Endothelial cell of umbilical vein (primary cell): ENCODE results near the gene RNF214. TPM values are rescaled to one million over a fixed set of nuclear protein-coding genes. Genes with fewer than 3 reads are reported as not detected.

Source experiments
- BruUV-seq: library from RNA; stranded (reverse); fragments of 400-500 nt; replicated peaks from 2 replicates; lab custom pipeline; 2021; lab: Mats Ljungman, UMichigan
- CTCF ChIA-PET: fragments of 300-600, 350-600 bp; sonication (Branson Sonifier 250); formaldehyde crosslinking; loops from one replicate; lab custom pipeline; 2021; ENCODE audit warnings: antibody characterized with exemption, inconsistent platforms; lab: Charles Lee
- POLR2A ChIA-PET: fragments of 300-600, 350-600 bp; sonication (Branson Sonifier 250); formaldehyde crosslinking; loops from one replicate; lab custom pipeline; 2021; ENCODE audit warnings: antibody characterized with exemption, inconsistent platforms; lab: Charles Lee
- DNase-seq: peaks from one replicate; pipeline ENCODE4 v3.0.0-alpha.2; 2011; ENCODE audit warnings: low read depth, low spot score
- FAIRE-seq: peaks from 2 replicates; lab custom pipeline; 2011; peaks lifted over from hg19 to GRCh38; lab: Jason Lieb, UNC
- H2AFZ ChIP-seq: 2 replicates; pipeline ENCODE4 v1.6.0; 2012; ENCODE audit warnings: low read depth, low read length, control low read depth, inconsistent platforms
- H3K27ac ChIP-seq: 2 replicates; pipeline ENCODE4 v1.5.1; 2011; ENCODE audit warnings: low read depth, mild to moderate bottlenecking, control low read depth, low read length, moderate library complexity; ENCODE audit not compliant: insufficient read depth
- H3K27me3 ChIP-seq, 2 experiments: 2 replicates each; pipeline versions ENCODE4 v1.6.0 to v1.6.1; 2011; ENCODE audit warnings: low read length in 2 of 2, mixed read lengths in 1 of 2; ENCODE audit not compliant: control insufficient read depth in 2 of 2, insufficient read depth in 2 of 2
- H3K36me3 ChIP-seq, 2 experiments: 2 replicates in 1 of 2; 3 replicates in 1 of 2; pipeline ENCODE4 v1.5.1; 2011; ENCODE audit warnings: low read length in 2 of 2, mild to moderate bottlenecking in 1 of 2, moderate library complexity in 1 of 2; ENCODE audit not compliant: control insufficient read depth in 2 of 2, insufficient read depth in 2 of 2; ENCODE audit errors: extremely low read depth in 1 of 2
- H3K4me1 ChIP-seq: 3 replicates; pipeline ENCODE4 v1.5.1; 2011; ENCODE audit warnings: mild to moderate bottlenecking, low read length; ENCODE audit not compliant: control insufficient read depth, insufficient read depth; ENCODE audit errors: extremely low read depth
- H3K4me2 ChIP-seq: 2 replicates; pipeline ENCODE4 v1.6.1; 2011; ENCODE audit warnings: low read length, control low read depth, mixed read lengths; ENCODE audit not compliant: insufficient read depth
- H3K4me3 ChIP-seq, 3 experiments: fragments of 200-600 bp in 1 of 3; sonication (generic), shearing (Covaris generic) in 1 of 3; replicated peaks in 1 of 3; 2 replicates each; pipeline ENCODE4 v1.5.1; 2011 to 2016; ENCODE audit warnings: control low read depth in 3 of 3, low read length in 3 of 3, mild to moderate bottlenecking in 2 of 3, inconsistent platforms in 1 of 3, low read depth in 1 of 3, moderate library complexity in 1 of 3; ENCODE audit not compliant: insufficient read depth in 1 of 3
- H3K79me2 ChIP-seq: 2 replicates; pipeline ENCODE4 v1.6.0; 2012; ENCODE audit warnings: low read length, inconsistent platforms; ENCODE audit not compliant: control insufficient read depth, insufficient read depth
- H3K9ac ChIP-seq: replicated peaks from 2 replicates; pipeline ENCODE3; 2011; ENCODE audit warnings: low read length, control low read depth; ENCODE audit not compliant: insufficient read depth; ENCODE audit errors: extremely low read depth
- H3K9me1 ChIP-seq: replicated peaks from 3 replicates; pipeline ENCODE4 v1.6.0; 2011; ENCODE audit warnings: mild to moderate bottlenecking, low read length; ENCODE audit not compliant: control insufficient read depth, insufficient read depth; ENCODE audit errors: extremely low read depth
- H3K9me3 ChIP-seq: replicated peaks from 2 replicates; pipeline ENCODE4 v1.5.1; 2012; ENCODE audit warnings: low read length, inconsistent platforms; ENCODE audit not compliant: control insufficient read depth, insufficient read depth
- H4K20me1 ChIP-seq: replicated peaks from 2 replicates; pipeline ENCODE3; 2011; ENCODE audit warnings: mild to moderate bottlenecking, low read length; ENCODE audit not compliant: control insufficient read depth, insufficient read depth; ENCODE audit errors: extremely low read depth
- EZH2 ChIP-seq: IDR thresholded peaks from 2 replicates; pipeline ENCODE4 v1.6.1; 2012; ENCODE audit warnings: borderline replicate concordance, low read depth, mild to moderate bottlenecking, moderate library complexity, low read length, inconsistent platforms; ENCODE audit not compliant: severe bottlenecking
- FOS ChIP-seq: IDR thresholded peaks from 2 replicates; pipeline ENCODE4 v1.6.1; 2011; ENCODE audit warnings: mild to moderate bottlenecking, low read length, moderate library complexity, borderline replicate concordance; ENCODE audit not compliant: insufficient read depth
- GATA2 ChIP-seq: IDR thresholded peaks from 2 replicates; pipeline ENCODE4 v1.7.0; 2011; ENCODE audit warnings: low read depth, mild to moderate bottlenecking, moderate library complexity, mixed read lengths, low read length; ENCODE audit not compliant: insufficient read length, insufficient read depth
- JUN ChIP-seq: IDR thresholded peaks from 2 replicates; pipeline ENCODE4 v1.6.1; 2011; ENCODE audit warnings: borderline replicate concordance, low read depth; ENCODE audit not compliant: insufficient read length, insufficient read depth
- MYC ChIP-seq: IDR thresholded peaks from one replicate; pipeline ENCODE4 v1.6.1; 2011; ENCODE audit warnings: mild to moderate bottlenecking, low read depth, low read length
- POLR2A ChIP-seq: IDR thresholded peaks from 2 replicates; pipeline ENCODE4 v1.6.1; 2012; ENCODE audit warnings: low read depth, mild to moderate bottlenecking, control low read depth, low read length
- POLR2AphosphoS5 ChIP-seq: IDR thresholded peaks from 2 replicates; pipeline ENCODE4 v1.6.1; 2012; ENCODE audit warnings: low read depth, mild to moderate bottlenecking, control low read depth, low read length, moderate library complexity; ENCODE audit not compliant: insufficient read depth
- dilution Hi-C: fragments of 300-500 bp; cut with MboI; formaldehyde crosslinking; loops from one replicate; pipeline ENCODE4 v1.15.0; 2019; ENCODE audit warnings: low sequenced_read_pairs; ENCODE audit not compliant: extremely low pct_ligation_motif_present
- intact Hi-C: fragments of 100-400 bp; cut with micrococcal nuclease; formaldehyde crosslinking; loops from one replicate; pipeline ENCODE4 v1.10.0; 2022
- polyA plus RNA-seq, 4 experiments: library from polyadenylated mRNA; depleted of rRNA in 3 of 4; stranded (reverse) in 3 of 4; unstranded in 1 of 4; fragments of >200 nt; gene quantifications; 2 replicates each; pipeline versions ENCODE4 v1.2.1 to v1.2.3, GENCODE V29; 2011 to 2012; ENCODE audit warnings: missing spikeins in 1 of 4
- total RNA-seq: library from RNA; stranded (reverse); gene quantifications from 2 replicates; pipeline ENCODE4 v1.2.3, GENCODE V29; 2021
- TF ChIP-seq, protein P1 (sequence below), 2 donors: IDR thresholded peaks; 1 replicate in 1 of 2; 2 replicates in 1 of 2; pipeline ENCODE4 v1.5.1; 2011; ENCODE audit warnings: low read length in 2 of 2, mild to moderate bottlenecking in 2 of 2, moderate library complexity in 2 of 2, control low read depth in 1 of 2, inconsistent platforms in 1 of 2, low read depth in 1 of 2; ENCODE audit not compliant: insufficient read depth in 1 of 2; ENCODE audit errors: extremely low read depth in 1 of 2
- TF ChIP-seq, protein P2 (sequence below): IDR thresholded peaks from 2 replicates; pipeline ENCODE4 v1.6.1; 2011; ENCODE audit not compliant: insufficient read depth, insufficient read length

Gene RNF214
- total and polyA plus RNA-seq, 2 donors (not counting 3 experiments of a cell fraction or from before 2014, with no cell fraction given), result 24.3 to 28.2 TPM

DNA sequence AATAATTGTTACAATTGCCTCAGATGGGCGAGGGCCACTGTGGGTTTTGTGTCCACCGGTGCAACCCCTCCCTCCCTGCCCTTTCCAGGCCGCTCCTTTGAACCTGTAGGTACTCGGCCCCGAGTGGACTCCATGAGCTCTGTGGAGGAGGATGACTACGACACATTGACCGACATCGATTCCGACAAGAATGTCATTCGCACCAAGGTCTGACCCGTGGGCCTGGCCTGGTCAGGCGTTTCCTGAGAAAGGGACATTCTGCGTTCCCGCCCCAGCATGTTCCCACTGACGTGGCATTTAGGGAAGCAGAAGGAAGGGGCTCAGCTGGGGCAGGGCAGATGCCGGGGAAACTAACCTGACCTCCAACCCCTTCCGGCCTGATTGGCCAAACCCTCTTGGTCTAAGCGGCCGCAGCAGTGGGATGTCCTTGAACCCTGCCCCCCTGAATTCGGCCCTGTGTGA is 43.8 kb upstream of the RNF214 start:
- peaks cover 0 to 33% of the 10 kb centered on the region in 2 experiments for H3K36me3 ChIP-seq
- H3K27me3 ChIP-seq, result no peaks in the 10 kb centered on the region
- dilution Hi-C loops (no loop called here), intact Hi-C loops (no loop called here)
- no peak overlapping the region for H3K9ac ChIP-seq
- no peak overlapping the region for H3K27ac ChIP-seq
- BruUV-seq, result no TSS peak
- H4K20me1 ChIP-seq, result no peaks in the 10 kb centered on the region
- H3K9me3 ChIP-seq, result no peaks in the 10 kb centered on the region
- no peaks in the 10 kb centered on the region for H3K79me2 ChIP-seq
- no peak for DNase-seq
- H3K4me1 ChIP-seq, result no peaks in the 10 kb centered on the region
- CTCF ChIA-PET, result no interaction called here
- FAIRE-seq, result no peak
- POLR2A ChIA-PET, result no interaction called here
- no peaks in the 10 kb centered on the region for H3K9me1 ChIP-seq
- H3K4me3 ChIP-seq, result no peak overlapping the region
- TF ChIP-seq, protein P1, sequence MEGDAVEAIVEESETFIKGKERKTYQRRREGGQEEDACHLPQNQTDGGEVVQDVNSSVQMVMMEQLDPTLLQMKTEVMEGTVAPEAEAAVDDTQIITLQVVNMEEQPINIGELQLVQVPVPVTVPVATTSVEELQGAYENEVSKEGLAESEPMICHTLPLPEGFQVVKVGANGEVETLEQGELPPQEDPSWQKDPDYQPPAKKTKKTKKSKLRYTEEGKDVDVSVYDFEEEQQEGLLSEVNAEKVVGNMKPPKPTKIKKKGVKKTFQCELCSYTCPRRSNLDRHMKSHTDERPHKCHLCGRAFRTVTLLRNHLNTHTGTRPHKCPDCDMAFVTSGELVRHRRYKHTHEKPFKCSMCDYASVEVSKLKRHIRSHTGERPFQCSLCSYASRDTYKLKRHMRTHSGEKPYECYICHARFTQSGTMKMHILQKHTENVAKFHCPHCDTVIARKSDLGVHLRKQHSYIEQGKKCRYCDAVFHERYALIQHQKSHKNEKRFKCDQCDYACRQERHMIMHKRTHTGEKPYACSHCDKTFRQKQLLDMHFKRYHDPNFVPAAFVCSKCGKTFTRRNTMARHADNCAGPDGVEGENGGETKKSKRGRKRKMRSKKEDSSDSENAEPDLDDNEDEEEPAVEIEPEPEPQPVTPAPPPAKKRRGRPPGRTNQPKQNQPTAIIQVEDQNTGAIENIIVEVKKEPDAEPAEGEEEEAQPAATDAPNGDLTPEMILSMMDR (IDR thresholded peaks at IDR 0.05; ENCODE audit: extremely low read depth in 1 of 2, insufficient read depth in 1 of 2, low read depth in 1 of 2, low read length in 2 of 2), result no peak
- TF ChIP-seq GATA2 (no peak), POLR2AphosphoS5 (no peak), JUN (no peak), FOS (no peak), MYC (no peak), EZH2 (no peak), POLR2A (no peak)
- TF ChIP-seq, protein P2, sequence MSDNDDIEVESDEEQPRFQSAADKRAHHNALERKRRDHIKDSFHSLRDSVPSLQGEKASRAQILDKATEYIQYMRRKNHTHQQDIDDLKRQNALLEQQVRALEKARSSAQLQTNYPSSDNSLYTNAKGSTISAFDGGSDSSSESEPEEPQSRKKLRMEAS, result no peak
- no peak overlapping the region for H3K4me2 ChIP-seq
- no peak overlapping the region for H2AFZ ChIP-seq
